HG03045 (cell line): ENCODE data around the gene CBLC.

ENCODE experiments used
- ATAC-seq: cut with Tn5 transposase; IDR thresholded peaks from one replicate; pipeline ENCODE4 v1.9.1; 2021; ENCODE audit warnings: mild to moderate bottlenecking, moderate library complexity; ENCODE audit not compliant: unreplicated experiment

The CBLC gene

GRCh38 chr19:44795398-44795987, 17.8 kb downstream of the CBLC start:
- no peak for ATAC-seq

- ATAC-seq: no peak
These were observed 19.0 kb downstream of the CBLC start for GRCh38 chr19:44796701-44797115.

- no peak for ATAC-seq
These were observed 22.1 kb downstream of the CBLC start for GRCh38 chr19:44799627-44800346.

GRCh38 chr19:44800461-44800860, 22.8 kb downstream of the CBLC start:
- no peak for ATAC-seq

GRCh38 chr19:44803442-44804428, 26.0 kb downstream of the CBLC start:
- no peak for ATAC-seq

GRCh38 chr19:44806291-44806690, 28.6 kb downstream of the CBLC start:
- no peak for ATAC-seq

- no peak for ATAC-seq
These were observed 29.5 kb downstream of the CBLC start for GRCh38 chr19:44807162-44807561.

GRCh38 chr19:44807652-44808462, 30.2 kb downstream of the CBLC start:
- no peak for ATAC-seq

GRCh38 chr19:44808463-44809371, 31.0 kb downstream of the CBLC start, which contains the start of gene BCAM:
Gene BCAM, plus strand, starts transcription at chr19:44809103. Its CDS starts 22 bp downstream, at chr19:44809125.
- ATAC-seq: no peak

- no peak for ATAC-seq
These were observed 32.0 kb downstream of the CBLC start for GRCh38 chr19:44809577-44810233.

GRCh38 chr19:44810234-44811121, 32.8 kb downstream of the CBLC start:
- no peak for ATAC-seq

GRCh38 chr19:44811122-44811419, 33.4 kb downstream of the CBLC start:
- no peak for ATAC-seq

GRCh38 chr19:44812142-44812718, 34.5 kb downstream of the CBLC start:
- ATAC-seq: no peak

- no peak for ATAC-seq
These were observed 35.6 kb downstream of the CBLC start for GRCh38 chr19:44813070-44813840.

GRCh38 chr19:44813841-44814470, 36.3 kb downstream of the CBLC start:
- no peak for ATAC-seq

- ATAC-seq: no peak
These were observed 36.8 kb downstream of the CBLC start for GRCh38 chr19:44814517-44814916.

- ATAC-seq: no peak
These were observed 38.6 kb downstream of the CBLC start for GRCh38 chr19:44816301-44816700.
